MM.1S (cell line): ENCODE results near the gene KIRREL3.

ENCODE experiments used
- EZH2 ChIP-seq: fragments of 300-600 bp; sonication (generic); optimal IDR thresholded peaks from 2 replicates; pipeline ENCODE3; 2017; ENCODE audit warnings: low read depth, mild to moderate bottlenecking, antibody characterized with exemption, low read length, mixed read lengths
- EZH2phosphoT487 ChIP-seq: fragments of 300-600 bp; sonication (generic); IDR thresholded peaks from 2 replicates; pipeline ENCODE4 v1.6.1; 2018; ENCODE audit warnings: antibody characterized with exemption, low read length
- TF ChIP-seq, protein P1 (sequence below): fragments of 300-600 bp; sonication (generic); IDR thresholded peaks from 2 replicates; pipeline ENCODE4 v1.5.1; 2016; ENCODE audit warnings: antibody characterized with exemption, low read length, mixed read lengths

- TF ChIP-seq, protein P1, sequence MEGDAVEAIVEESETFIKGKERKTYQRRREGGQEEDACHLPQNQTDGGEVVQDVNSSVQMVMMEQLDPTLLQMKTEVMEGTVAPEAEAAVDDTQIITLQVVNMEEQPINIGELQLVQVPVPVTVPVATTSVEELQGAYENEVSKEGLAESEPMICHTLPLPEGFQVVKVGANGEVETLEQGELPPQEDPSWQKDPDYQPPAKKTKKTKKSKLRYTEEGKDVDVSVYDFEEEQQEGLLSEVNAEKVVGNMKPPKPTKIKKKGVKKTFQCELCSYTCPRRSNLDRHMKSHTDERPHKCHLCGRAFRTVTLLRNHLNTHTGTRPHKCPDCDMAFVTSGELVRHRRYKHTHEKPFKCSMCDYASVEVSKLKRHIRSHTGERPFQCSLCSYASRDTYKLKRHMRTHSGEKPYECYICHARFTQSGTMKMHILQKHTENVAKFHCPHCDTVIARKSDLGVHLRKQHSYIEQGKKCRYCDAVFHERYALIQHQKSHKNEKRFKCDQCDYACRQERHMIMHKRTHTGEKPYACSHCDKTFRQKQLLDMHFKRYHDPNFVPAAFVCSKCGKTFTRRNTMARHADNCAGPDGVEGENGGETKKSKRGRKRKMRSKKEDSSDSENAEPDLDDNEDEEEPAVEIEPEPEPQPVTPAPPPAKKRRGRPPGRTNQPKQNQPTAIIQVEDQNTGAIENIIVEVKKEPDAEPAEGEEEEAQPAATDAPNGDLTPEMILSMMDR = no peak
- no peak for TF ChIP-seq EZH2
- no peak for TF ChIP-seq EZH2phosphoT487
Observed at GRCh38 chr11:126628450-126628789, 372.1 kb downstream of the KIRREL3 start.
